GM19043 (cell line): ENCODE results near the gene NAA10.

Experiments
- ATAC-seq: cut with Tn5 transposase; IDR thresholded peaks from one replicate; pipeline ENCODE4 v1.9.1; 2021; ENCODE audit warnings: low read depth; ENCODE audit not compliant: unreplicated experiment

The NAA10 gene

GRCh38 chrX:153911798-153912197 lies 23.0 kb downstream of the NAA10 start:
- no peak for ATAC-seq

GRCh38 chrX:153910446-153910845 lies 24.4 kb downstream of the NAA10 start:
- ATAC-seq: no peak

GRCh38 chrX:153909980-153910360 lies 24.9 kb downstream of the NAA10 start:
- no peak for ATAC-seq

- ATAC-seq: no peak
Measured at GRCh38 chrX:153909024-153909979, 25.5 kb downstream of the NAA10 start.

GRCh38 chrX:153908219-153908860 lies 26.5 kb downstream of the NAA10 start:
- no peak for ATAC-seq

GRCh38 chrX:153907456-153907855 lies 27.4 kb downstream of the NAA10 start:
- no peak for ATAC-seq

- ATAC-seq: no peak
Measured at GRCh38 chrX:153906126-153906917, 28.5 kb downstream of the NAA10 start.

GRCh38 chrX:153905481-153906095 lies 29.2 kb downstream of the NAA10 start:
- no peak for ATAC-seq

GRCh38 chrX:153903991-153904957 lies 30.6 kb downstream of the NAA10 start, which contains the start of gene AVPR2:
AVPR2 (plus strand) TSS chrX:153904673; CDS start chrX:153905146, 473 bp downstream.
- no peak for ATAC-seq

GRCh38 chrX:153903238-153903980 lies 31.4 kb downstream of the NAA10 start:
- ATAC-seq: no peak

GRCh38 chrX:153902385-153902784 lies 32.5 kb downstream of the NAA10 start:
- ATAC-seq: no peak

- no peak for ATAC-seq
Measured at GRCh38 chrX:153901753-153902140, 33.1 kb downstream of the NAA10 start.

- peak; percentile 87 for ATAC-seq
Measured at GRCh38 chrX:153900831-153901752, 33.7 kb downstream of the NAA10 start.

- no peak for ATAC-seq
Measured at GRCh38 chrX:153897899-153898298, 36.9 kb downstream of the NAA10 start.

GRCh38 chrX:153889123-153889522 lies 45.7 kb downstream of the NAA10 start:
- ATAC-seq: no peak

- no peak for ATAC-seq
Measured at GRCh38 chrX:153888344-153888743, 46.5 kb downstream of the NAA10 start.

GRCh38 chrX:153887385-153887784 lies 47.5 kb downstream of the NAA10 start:
- no peak for ATAC-seq

- ATAC-seq: no peak
Measured at GRCh38 chrX:153886915-153887314, 47.9 kb downstream of the NAA10 start.
